Measurements from ENCODE around the gene CDH7.

- TF ChIP-seq, protein P1, sequence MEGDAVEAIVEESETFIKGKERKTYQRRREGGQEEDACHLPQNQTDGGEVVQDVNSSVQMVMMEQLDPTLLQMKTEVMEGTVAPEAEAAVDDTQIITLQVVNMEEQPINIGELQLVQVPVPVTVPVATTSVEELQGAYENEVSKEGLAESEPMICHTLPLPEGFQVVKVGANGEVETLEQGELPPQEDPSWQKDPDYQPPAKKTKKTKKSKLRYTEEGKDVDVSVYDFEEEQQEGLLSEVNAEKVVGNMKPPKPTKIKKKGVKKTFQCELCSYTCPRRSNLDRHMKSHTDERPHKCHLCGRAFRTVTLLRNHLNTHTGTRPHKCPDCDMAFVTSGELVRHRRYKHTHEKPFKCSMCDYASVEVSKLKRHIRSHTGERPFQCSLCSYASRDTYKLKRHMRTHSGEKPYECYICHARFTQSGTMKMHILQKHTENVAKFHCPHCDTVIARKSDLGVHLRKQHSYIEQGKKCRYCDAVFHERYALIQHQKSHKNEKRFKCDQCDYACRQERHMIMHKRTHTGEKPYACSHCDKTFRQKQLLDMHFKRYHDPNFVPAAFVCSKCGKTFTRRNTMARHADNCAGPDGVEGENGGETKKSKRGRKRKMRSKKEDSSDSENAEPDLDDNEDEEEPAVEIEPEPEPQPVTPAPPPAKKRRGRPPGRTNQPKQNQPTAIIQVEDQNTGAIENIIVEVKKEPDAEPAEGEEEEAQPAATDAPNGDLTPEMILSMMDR (conservative IDR thresholded peaks at IDR 0.05 in 1 of 2, IDR thresholded peaks at IDR 0.05 in 1 of 2; ENCODE audit: extremely low read depth in 1 of 2, insufficient read depth in 1 of 2, low read depth in 1 of 2, low read length in 2 of 2) = no peak
- TF ChIP-seq EZH2 (IDR thresholded peaks at IDR 0.05; ENCODE audit: borderline replicate concordance, low read length) = no peak
These were observed 608 bp downstream of the CDH7 start for GRCh38 chr18:65751155-65752085.
